GM18870 (cell line): Measurements from ENCODE around the gene SLC25A21.

ENCODE experiments used
- ATAC-seq: cut with Tn5 transposase; IDR thresholded peaks from one replicate; pipeline ENCODE4 v1.9.1; 2021; ENCODE audit warnings: moderate library complexity; ENCODE audit not compliant: unreplicated experiment

The SLC25A21 gene

GRCh38 chr14:37144729-37145363 is 27.6 kb downstream of the SLC25A21 start:
- no peak for ATAC-seq

GRCh38 chr14:37143475-37143874 is 28.9 kb downstream of the SLC25A21 start:
- no peak for ATAC-seq

- no peak for ATAC-seq
These were observed 29.5 kb downstream of the SLC25A21 start for GRCh38 chr14:37142835-37143401.

GRCh38 chr14:37140176-37140575 is 32.2 kb downstream of the SLC25A21 start:
- ATAC-seq = no peak

GRCh38 chr14:37139710-37140109 is 32.7 kb downstream of the SLC25A21 start:
- ATAC-seq = no peak

- no peak for ATAC-seq
These were observed 33.5 kb downstream of the SLC25A21 start for GRCh38 chr14:37138898-37139297.

- ATAC-seq = no peak
These were observed 39.0 kb downstream of the SLC25A21 start for GRCh38 chr14:37133284-37133913.

- ATAC-seq = no peak
These were observed 41.2 kb downstream of the SLC25A21 start for GRCh38 chr14:37131205-37131604.

- no peak for ATAC-seq
These were observed 43.4 kb downstream of the SLC25A21 start for GRCh38 chr14:37129047-37129446.

- no peak for ATAC-seq
These were observed 47.8 kb downstream of the SLC25A21 start for GRCh38 chr14:37124614-37125013.

- ATAC-seq = no peak
These were observed 49.3 kb downstream of the SLC25A21 start for GRCh38 chr14:37122919-37123639.

GRCh38 chr14:37122288-37122687 is 50.1 kb downstream of the SLC25A21 start:
- no peak for ATAC-seq

- ATAC-seq = no peak
These were observed 53.6 kb downstream of the SLC25A21 start for GRCh38 chr14:37118673-37119366.

GRCh38 chr14:37116933-37117849 is 55.2 kb downstream of the SLC25A21 start:
- ATAC-seq = no peak

GRCh38 chr14:37115406-37115805 is 57.0 kb downstream of the SLC25A21 start:
- ATAC-seq = no peak

- ATAC-seq = no peak
These were observed 57.8 kb downstream of the SLC25A21 start for GRCh38 chr14:37114559-37114958.

GRCh38 chr14:37114002-37114401 is 58.4 kb downstream of the SLC25A21 start:
- no peak for ATAC-seq

- ATAC-seq = no peak
These were observed 74.3 kb downstream of the SLC25A21 start for GRCh38 chr14:37098132-37098531.

GRCh38 chr14:37094502-37094901 is 77.9 kb downstream of the SLC25A21 start:
- no peak for ATAC-seq

GRCh38 chr14:37093364-37093763 is 79.0 kb downstream of the SLC25A21 start:
- ATAC-seq = no peak
